SK-N-SH treated with all-trans-retinoic acid at 6 μM for 48 hours (cell line): ENCODE data around the gene KLHDC8A.

ENCODE experiments used
- ATAC-seq: fragments of 200-7000 bp; cut with Tn5 transposase; 3 replicates; pipeline ENCODE4 v1.9.1; 2020; ENCODE audit warnings: mild to moderate bottlenecking, moderate library complexity
- ARNTL ChIP-seq: fragments of 450-650 bp; formaldehyde crosslinking; IDR thresholded peaks from 2 replicates; pipeline ENCODE4 v1.5.0; 2020; ENCODE audit warnings: low read depth, mild to moderate bottlenecking, moderate library complexity, borderline replicate concordance
- BACH2 ChIP-seq: fragments of 250-450 bp; sonication (Bioruptor Pico); IDR thresholded peaks from 2 replicates; pipeline ENCODE4 v1.9.0; 2021; ENCODE audit warnings: mild to moderate bottlenecking, borderline replicate concordance
- CSDC2 ChIP-seq: fragments of 250-450 bp; sonication (Bioruptor Pico); IDR thresholded peaks from 2 replicates; pipeline ENCODE4 v1.5.0; 2020; ENCODE audit warnings: mild to moderate bottlenecking, moderate library complexity
- ESRRG ChIP-seq: fragments of 250-450 bp; sonication (Bioruptor Pico); IDR thresholded peaks from 2 replicates; pipeline ENCODE4 v1.6.1; 2021; ENCODE audit warnings: mild to moderate bottlenecking
- GLIS3 ChIP-seq: fragments of 250-450 bp; sonication (Bioruptor Pico); IDR thresholded peaks from 2 replicates; pipeline ENCODE4 v1.5.0; 2020; ENCODE audit warnings: mild to moderate bottlenecking, moderate library complexity
- ISL1 ChIP-seq: fragments of 250-450 bp; sonication (Bioruptor Pico); IDR thresholded peaks from 2 replicates; pipeline ENCODE4 v2.1.2; 2022; ENCODE audit warnings: mild to moderate bottlenecking, moderate library complexity
- OSR1 ChIP-seq: fragments of 250-450 bp; sonication (Bioruptor Pico); IDR thresholded peaks from 2 replicates; pipeline ENCODE4 v1.8.0; 2022; ENCODE audit warnings: moderate library complexity, mild to moderate bottlenecking, inconsistent platforms
- PPARA ChIP-seq: fragments of 250-450 bp; sonication (Bioruptor Pico); IDR thresholded peaks from 2 replicates; pipeline ENCODE4 v1.5.0; 2020; ENCODE audit warnings: mild to moderate bottlenecking, borderline replicate concordance
- RARB ChIP-seq: fragments of 250-450 bp; sonication (Bioruptor Pico); IDR thresholded peaks from 2 replicates; pipeline ENCODE4 v1.8.0; 2021; ENCODE audit warnings: mild to moderate bottlenecking, moderate library complexity
- SNAI2 ChIP-seq: fragments of 250-450 bp; sonication (Bioruptor Pico); IDR thresholded peaks from 2 replicates; pipeline ENCODE4 v1.5.0; 2020; ENCODE audit warnings: mild to moderate bottlenecking, moderate library complexity
- TCF4 ChIP-seq: fragments of 250-450 bp; sonication (Bioruptor Pico); IDR thresholded peaks from 2 replicates; pipeline ENCODE4 v1.8.0; 2021; ENCODE audit warnings: mild to moderate bottlenecking, moderate library complexity, borderline replicate concordance
- TOX ChIP-seq: fragments of 250-450 bp; sonication (Bioruptor Pico); IDR thresholded peaks from 2 replicates; pipeline ENCODE4 v1.8.0; 2021; ENCODE audit warnings: mild to moderate bottlenecking, moderate library complexity, borderline replicate concordance
- ZC3H10 ChIP-seq: fragments of 250-450 bp; sonication (Bioruptor Pico); IDR thresholded peaks from 2 replicates; pipeline ENCODE4 v1.5.1; 2021; ENCODE audit warnings: mild to moderate bottlenecking, moderate library complexity
- ZFP3 ChIP-seq: fragments of 250-450 bp; sonication (Bioruptor Pico); IDR thresholded peaks from 2 replicates; pipeline ENCODE4 v1.5.0; 2020; ENCODE audit warnings: mild to moderate bottlenecking, moderate library complexity
- ZFP30 ChIP-seq: fragments of 450-650 bp; formaldehyde crosslinking; IDR thresholded peaks from 2 replicates; pipeline ENCODE4 v1.5.0; 2022; ENCODE audit warnings: mild to moderate bottlenecking, moderate library complexity
- ZNF565 ChIP-seq: fragments of 450-650 bp; formaldehyde crosslinking; conservative IDR thresholded peaks from 2 replicates; pipeline ENCODE4 v1.5.0; 2020; ENCODE audit warnings: low read depth, mild to moderate bottlenecking, moderate library complexity
- ZNF8 ChIP-seq: fragments of 450-650 bp; formaldehyde crosslinking; IDR thresholded peaks from 2 replicates; pipeline ENCODE4 v1.5.0; 2020; ENCODE audit warnings: mild to moderate bottlenecking, moderate library complexity
- TF ChIP-seq, protein P1 (sequence below): fragments of 250-450 bp; sonication (Bioruptor Pico); IDR thresholded peaks from 2 replicates; pipeline ENCODE4 v1.5.1; 2020; ENCODE audit warnings: low read depth, mild to moderate bottlenecking, moderate library complexity
- TF ChIP-seq, protein P2 (sequence below): fragments of 250-450 bp; sonication (Bioruptor Pico); IDR thresholded peaks from 2 replicates; pipeline ENCODE4 v1.8.0; 2021; ENCODE audit warnings: low read depth, mild to moderate bottlenecking, moderate library complexity, borderline replicate concordance
- TF ChIP-seq, protein P3 (sequence below): fragments of 250-450 bp; sonication (Bioruptor Pico); IDR thresholded peaks from 2 replicates; pipeline ENCODE4 v1.5.1; 2021; ENCODE audit warnings: mild to moderate bottlenecking, moderate library complexity

KLHDC8A gene

DNA sequence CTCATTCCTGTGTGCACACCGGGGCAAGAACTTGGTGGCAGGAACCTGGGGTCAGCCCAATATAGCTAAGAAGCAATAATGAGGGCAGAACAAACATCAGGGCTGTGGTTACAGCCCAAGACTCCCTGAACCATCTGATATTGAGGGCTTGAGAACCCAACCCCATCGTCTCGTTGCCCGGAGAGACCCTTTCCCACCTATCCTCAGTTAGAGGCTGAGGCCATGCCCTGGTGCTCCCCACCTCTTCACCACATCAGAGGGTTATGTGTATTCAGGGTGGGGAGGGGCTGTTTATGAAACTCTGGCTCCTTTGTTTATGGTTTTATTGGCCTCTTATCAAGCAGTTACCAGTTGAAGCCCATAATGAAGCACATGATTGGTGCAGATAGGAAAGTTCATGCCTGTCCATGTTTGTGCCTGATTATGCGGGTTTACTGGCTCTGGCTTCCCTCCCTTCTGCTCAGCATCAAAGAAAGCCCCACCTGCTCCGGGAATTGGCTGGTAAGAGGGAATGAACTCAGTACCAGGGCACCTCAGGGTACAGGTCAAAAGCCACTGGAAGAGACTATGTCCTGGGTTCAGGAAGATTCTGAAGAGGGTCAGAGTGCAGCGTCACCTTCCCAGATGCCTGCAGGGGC lies 49.7 kb downstream of the KLHDC8A start:
- TF ChIP-seq, protein P1, sequence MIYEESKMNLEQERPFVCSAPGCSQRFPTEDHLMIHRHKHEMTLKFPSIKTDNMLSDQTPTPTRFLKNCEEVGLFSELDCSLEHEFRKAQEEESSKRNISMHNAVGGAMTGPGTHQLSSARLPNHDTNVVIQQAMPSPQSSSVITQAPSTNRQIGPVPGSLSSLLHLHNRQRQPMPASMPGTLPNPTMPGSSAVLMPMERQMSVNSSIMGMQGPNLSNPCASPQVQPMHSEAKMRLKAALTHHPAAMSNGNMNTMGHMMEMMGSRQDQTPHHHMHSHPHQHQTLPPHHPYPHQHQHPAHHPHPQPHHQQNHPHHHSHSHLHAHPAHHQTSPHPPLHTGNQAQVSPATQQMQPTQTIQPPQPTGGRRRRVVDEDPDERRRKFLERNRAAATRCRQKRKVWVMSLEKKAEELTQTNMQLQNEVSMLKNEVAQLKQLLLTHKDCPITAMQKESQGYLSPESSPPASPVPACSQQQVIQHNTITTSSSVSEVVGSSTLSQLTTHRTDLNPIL = no peak
- TF ChIP-seq, protein P2, sequence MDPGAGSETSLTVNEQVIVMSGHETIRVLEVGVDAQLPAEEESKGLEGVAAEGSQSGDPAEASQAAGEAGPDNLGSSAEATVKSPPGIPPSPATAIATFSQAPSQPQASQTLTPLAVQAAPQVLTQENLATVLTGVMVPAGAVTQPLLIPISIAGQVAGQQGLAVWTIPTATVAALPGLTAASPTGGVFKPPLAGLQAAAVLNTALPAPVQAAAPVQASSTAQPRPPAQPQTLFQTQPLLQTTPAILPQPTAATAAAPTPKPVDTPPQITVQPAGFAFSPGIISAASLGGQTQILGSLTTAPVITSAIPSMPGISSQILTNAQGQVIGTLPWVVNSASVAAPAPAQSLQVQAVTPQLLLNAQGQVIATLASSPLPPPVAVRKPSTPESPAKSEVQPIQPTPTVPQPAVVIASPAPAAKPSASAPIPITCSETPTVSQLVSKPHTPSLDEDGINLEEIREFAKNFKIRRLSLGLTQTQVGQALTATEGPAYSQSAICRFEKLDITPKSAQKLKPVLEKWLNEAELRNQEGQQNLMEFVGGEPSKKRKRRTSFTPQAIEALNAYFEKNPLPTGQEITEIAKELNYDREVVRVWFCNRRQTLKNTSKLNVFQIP (CRISPR knock-in tag) = no peak
- ATAC-seq = no peak

DNA sequence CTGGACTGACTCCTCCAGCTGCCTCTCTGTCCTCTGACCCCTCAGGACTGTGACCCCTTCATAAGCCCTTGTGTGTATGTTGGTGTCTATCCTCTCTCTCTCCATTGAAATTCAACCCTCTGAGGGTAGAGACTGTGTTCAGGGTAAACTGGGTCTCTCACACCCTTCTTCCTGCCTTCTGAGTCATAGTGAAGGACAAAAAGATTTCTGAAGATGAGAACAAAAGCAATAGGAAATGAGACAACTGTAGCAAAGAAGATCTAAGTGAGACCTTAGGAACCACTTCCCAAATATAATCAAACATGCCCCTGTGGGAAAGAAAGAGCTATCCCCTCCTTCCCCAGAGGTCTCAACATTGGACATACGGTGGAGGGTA lies 52.0 kb downstream of the KLHDC8A start:
- no peak for ATAC-seq
- TF ChIP-seq, protein P3, sequence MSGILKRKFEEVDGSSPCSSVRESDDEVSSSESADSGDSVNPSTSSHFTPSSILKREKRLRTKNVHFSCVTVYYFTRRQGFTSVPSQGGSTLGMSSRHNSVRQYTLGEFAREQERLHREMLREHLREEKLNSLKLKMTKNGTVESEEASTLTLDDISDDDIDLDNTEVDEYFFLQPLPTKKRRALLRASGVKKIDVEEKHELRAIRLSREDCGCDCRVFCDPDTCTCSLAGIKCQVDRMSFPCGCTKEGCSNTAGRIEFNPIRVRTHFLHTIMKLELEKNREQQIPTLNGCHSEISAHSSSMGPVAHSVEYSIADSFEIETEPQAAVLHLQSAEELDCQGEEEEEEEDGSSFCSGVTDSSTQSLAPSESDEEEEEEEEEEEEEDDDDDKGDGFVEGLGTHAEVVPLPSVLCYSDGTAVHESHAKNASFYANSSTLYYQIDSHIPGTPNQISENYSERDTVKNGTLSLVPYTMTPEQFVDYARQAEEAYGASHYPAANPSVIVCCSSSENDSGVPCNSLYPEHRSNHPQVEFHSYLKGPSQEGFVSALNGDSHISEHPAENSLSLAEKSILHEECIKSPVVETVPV (CRISPR knock-in tag) = no peak
- no peak for TF ChIP-seq OSR1 (CRISPR knock-in tag)
- TF ChIP-seq ZFP30 (CRISPR knock-in tag) = no peak
- no peak for TF ChIP-seq ISL1
- no peak for TF ChIP-seq CSDC2 (CRISPR knock-in tag)
- no peak for TF ChIP-seq TCF4 (CRISPR knock-in tag)
- TF ChIP-seq GLIS3 = no peak
- no peak for TF ChIP-seq RARB (CRISPR knock-in tag)
- no peak for TF ChIP-seq BACH2 (CRISPR knock-in tag)
- no peak for TF ChIP-seq ZFP3
- TF ChIP-seq ZNF565 (CRISPR knock-in tag) = no peak
- no peak for TF ChIP-seq PPARA (CRISPR knock-in tag)

DNA sequence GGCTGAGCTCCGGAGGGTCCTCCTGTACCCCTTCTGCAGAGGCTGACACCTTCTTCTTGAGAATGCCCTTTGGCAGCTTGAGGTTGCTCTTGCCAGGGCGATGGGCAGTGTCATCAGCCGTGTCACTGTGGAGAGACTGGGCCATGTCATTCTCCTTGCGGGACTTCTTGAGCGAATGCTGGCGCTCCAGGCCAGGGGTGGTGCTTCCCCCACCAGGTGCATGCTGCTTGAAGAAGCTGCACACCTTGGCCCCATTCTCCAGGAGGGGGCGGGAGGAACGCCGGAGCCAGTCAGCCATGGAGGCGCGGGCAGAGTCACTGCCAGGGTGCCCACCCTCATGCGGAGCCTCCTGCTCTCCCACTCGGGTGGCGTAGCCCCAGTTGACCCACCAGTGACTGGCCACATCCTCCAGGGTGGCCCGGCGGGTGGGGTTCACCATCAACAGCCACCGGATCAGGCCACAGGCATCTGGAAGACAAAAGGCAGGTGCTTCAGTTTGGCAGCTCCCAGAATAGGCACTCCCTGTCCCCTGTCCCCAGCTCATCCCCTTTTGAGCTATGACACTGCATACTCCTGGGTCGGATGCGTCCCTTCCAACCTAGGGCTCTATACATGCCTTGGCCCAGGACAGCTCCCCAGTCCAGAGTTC lies 52.6 kb downstream of the KLHDC8A start:
- ATAC-seq = no peak
- TF ChIP-seq, protein P3 (CRISPR knock-in tag) = no peak
- TF ChIP-seq BACH2 (CRISPR knock-in tag) = no peak
- TF ChIP-seq SNAI2 (CRISPR knock-in tag) = no peak
- no peak for TF ChIP-seq ARNTL (CRISPR knock-in tag)
- TF ChIP-seq ZNF565 (CRISPR knock-in tag) = no peak
- no peak for TF ChIP-seq ESRRG
- no peak for TF ChIP-seq TCF4 (CRISPR knock-in tag)
- no peak for TF ChIP-seq GLIS3
- TF ChIP-seq ZFP3 = no peak
- TF ChIP-seq RARB (CRISPR knock-in tag) = no peak
- no peak for TF ChIP-seq TOX (CRISPR knock-in tag)
- TF ChIP-seq ZNF8 (CRISPR knock-in tag) = no peak
- no peak for TF ChIP-seq PPARA (CRISPR knock-in tag)
- TF ChIP-seq, all 23 proteins: peak for 0

DNA sequence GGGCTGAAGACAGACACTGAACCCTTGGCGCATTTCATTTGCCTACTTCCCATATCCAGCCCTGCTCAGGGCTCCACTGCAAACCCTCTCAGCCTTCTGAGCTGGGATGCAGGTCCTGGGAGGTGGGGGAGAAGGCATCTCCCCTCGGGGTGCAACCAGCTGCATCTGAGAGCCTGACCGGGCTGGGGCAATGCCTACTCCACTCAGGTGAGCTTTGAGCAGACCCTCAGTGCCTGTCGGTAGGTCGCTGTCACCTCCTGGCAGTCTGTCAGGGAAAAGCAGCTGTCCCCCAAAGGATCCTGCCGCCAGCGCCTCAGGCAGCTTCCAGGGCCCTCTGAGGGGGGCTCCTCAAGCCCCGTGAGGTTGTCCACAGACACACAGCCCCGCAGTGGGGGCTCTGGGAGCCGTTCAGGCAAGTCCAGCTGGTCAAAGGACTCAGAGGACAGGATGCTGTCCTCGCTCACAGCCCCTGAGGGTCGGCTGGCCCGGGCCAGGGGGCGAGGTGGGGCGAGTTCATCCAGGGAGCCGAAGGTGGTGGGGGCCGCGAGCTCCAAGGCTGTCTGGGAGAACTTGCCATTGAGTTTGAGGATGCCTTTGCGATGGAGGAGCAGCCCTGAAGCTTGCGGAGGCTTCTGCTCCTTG lies 53.4 kb downstream of the KLHDC8A start:
- no peak for TF ChIP-seq ZC3H10
- TF ChIP-seq ZFP3 = no peak
- no peak for TF ChIP-seq CSDC2 (CRISPR knock-in tag)
- no peak for TF ChIP-seq TOX (CRISPR knock-in tag)
- TF ChIP-seq OSR1 (CRISPR knock-in tag) = no peak
- TF ChIP-seq RARB (CRISPR knock-in tag) = no peak
- TF ChIP-seq, protein P3 (CRISPR knock-in tag) = no peak
- no peak for TF ChIP-seq BACH2 (CRISPR knock-in tag)
- no peak for TF ChIP-seq TCF4 (CRISPR knock-in tag)
- TF ChIP-seq, protein P1 = no peak
- no peak for TF ChIP-seq ZFP30 (CRISPR knock-in tag)
- ATAC-seq = no peak
